ENCODE results near the gene ZNF26.
"Not testable (repeated sequence)": the region's sequence is repeated elsewhere in the genome, so short reads cannot be mapped to it uniquely, and the experiment has no call there.

The ZNF26 gene, protein sequence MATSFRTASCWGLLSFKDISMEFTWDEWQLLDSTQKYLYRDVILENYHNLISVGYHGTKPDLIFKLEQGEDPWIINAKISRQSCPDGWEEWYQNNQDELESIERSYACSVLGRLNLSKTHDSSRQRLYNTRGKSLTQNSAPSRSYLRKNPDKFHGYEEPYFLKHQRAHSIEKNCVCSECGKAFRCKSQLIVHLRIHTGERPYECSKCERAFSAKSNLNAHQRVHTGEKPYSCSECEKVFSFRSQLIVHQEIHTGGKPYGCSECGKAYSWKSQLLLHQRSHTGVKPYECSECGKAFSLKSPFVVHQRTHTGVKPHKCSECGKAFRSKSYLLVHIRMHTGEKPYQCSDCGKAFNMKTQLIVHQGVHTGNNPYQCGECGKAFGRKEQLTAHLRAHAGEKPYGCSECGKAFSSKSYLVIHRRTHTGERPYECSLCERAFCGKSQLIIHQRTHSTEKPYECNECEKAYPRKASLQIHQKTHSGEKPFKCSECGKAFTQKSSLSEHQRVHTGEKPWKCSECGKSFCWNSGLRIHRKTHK
- total RNA-seq, result 56.6 to 65.8 (median 61.8) reads per million in 4 experiments

DNA sequence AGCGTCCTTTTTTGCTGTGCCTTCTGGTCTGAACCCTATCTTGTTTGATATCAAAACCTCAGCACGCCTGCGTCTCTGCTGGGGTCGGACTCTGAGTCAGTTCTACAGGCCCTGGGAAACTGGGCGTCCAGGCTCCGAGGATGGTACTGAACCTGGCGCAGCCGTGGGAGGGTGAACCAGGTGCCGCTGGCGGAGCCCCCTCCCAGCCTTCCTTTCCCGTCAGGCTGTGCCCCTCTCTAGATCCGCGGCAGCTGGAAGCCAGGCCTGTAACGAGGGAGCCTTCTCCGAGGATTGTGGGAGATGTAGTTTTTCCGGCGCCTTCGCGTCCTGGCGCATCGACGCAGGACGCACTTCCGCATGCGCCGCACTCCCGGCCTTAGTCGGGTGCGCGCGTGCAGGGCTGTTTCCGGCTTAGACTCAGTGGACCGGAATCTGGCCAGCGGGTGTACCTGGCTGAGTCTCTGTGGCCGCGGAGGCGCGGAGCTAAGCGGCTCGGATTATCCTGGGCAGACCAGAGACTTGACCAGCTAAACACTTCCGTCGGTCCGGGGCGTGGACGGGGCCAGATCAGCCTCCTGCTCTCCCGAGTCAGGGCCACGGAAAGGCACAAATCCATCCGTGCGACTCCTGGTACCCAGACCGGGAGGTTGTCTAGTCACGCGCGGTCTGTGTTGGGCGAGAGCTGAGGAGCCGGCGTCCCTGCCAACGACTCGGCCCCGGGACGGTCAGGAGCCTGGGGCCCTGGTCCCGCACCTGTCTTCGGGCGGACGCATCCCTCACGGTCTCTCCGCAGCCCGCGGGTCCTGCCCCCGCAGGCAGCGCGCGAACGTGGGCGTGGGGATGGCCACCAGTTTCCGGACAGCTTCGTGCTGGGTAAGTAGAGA is at the start of gene ZNF26:
ZNF26 (plus strand) TSS at position 367 of the 884 bp plus-strand sequence; CDS start at position 841, 474 bp downstream.
- DNase-seq, result peak; percentile 77

- DNase-seq, result not testable (repeated sequence)
These were observed 49.2 kb upstream of the ZNF26 start for GRCh38 chr12:132936921-132937320.

DNA sequence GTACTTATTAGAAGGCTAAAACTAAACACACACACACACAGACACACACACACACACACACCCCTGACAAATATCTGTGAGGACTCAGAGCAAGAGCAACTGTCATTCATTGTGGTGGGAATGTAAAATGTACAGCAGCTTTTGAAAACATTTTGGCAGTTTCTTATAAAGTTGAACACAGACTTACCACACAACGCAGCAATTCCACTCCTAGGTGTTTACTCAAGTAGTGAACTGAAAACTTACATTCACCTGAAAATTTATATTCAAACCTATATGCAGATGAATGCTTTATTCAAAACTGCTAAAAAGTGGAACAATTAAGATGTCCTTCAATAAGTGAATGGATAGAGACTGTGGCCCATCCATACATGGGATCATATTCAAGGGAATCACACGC is 48.7 kb upstream of the ZNF26 start:
- DNase-seq, result no peak

DNA sequence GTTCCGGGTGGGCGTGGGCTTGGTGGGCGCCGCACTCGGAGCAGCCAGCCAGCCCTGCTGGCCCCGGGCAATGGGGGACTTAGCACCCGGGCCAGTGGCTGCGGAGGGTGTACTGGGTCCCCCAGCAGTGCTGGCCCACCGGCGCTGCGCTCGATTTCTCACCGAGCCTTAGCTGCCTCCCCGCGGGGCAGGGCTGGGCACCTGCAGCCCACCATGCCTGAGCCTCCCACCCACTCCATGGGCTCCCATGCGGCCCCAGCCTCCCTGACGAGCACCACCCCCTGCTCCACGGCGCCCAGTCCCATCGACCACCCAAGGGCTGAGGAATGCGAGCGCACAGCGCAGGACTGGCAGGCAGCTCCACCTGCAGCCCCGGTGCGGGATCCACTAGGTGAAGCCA is 47.4 kb upstream of the ZNF26 start:
- DNase-seq, result not testable (repeated sequence)

DNA sequence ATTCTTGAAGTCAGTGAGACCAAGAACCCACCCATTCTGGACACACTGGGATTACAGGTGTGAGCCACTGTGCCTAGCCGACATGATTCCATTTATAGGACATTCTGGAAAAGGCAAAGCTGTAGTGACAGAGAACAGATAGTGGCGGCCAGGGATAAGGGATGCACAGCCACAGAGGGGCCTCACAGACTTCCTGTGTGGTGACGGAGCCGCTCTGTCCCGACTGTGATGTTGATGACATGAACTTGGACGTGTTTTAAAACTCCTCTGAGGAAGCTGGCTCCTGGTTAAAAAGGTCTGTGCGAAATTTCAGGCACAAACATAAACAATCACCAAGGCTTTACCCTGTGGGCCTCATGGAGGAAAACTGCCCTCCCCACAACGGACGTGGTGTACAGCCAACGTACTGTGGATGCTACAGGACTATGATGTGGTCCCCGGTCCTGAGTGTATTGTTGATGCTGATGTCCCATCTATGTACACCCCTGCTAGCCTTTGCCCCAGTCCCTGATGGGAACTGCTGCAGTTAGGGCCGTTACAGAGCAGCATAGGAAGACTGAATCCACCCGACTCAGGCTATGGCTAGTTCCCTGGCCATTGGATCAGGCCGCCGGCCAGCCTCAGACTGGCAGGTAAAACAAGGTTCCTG is 46.0 kb upstream of the ZNF26 start:
- no peak for DNase-seq

GRCh38 chr12:132941336-132941954 is 44.7 kb upstream of the ZNF26 start:
- no peak for DNase-seq

DNA sequence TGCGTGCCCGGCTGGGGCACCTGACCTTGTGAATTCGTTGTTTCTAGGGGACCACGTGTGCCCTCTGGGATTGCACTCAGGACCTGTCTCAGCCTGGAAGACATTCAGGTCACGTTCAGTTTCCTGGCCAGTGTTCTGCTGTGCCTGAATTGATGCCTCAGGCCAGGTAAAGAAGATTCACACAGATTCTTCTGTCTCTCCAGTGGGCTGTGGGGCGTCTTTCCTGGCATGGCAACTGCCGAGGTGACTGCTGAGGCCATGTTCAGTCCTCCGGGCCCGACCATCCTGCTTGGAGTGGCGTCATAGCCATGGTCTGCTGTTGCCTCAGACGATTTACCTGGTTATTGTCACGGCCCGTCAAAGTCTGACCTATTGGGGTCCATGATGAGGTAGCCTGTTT is 43.6 kb upstream of the ZNF26 start:
- DNase-seq, result no peak

DNA sequence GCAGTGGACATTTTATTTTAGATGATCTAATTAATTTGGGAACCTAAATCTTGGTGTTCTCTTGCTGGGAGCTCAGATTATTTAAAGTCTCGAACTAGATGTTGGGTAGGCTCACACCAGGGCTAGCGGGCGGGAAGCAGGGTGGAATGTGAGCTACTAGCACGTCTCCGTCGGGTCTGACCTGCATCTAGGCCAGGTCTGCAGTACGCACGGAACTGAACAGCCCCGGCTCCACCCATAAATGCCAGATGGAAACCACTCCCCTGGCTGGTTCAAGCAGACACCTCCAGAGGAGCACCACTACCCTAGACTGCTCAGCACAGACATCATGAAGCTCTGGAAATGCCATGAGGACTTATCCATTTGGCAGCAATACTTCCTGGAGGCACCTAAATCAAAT is 40.4 kb upstream of the ZNF26 start:
- DNase-seq, result no peak

DNA sequence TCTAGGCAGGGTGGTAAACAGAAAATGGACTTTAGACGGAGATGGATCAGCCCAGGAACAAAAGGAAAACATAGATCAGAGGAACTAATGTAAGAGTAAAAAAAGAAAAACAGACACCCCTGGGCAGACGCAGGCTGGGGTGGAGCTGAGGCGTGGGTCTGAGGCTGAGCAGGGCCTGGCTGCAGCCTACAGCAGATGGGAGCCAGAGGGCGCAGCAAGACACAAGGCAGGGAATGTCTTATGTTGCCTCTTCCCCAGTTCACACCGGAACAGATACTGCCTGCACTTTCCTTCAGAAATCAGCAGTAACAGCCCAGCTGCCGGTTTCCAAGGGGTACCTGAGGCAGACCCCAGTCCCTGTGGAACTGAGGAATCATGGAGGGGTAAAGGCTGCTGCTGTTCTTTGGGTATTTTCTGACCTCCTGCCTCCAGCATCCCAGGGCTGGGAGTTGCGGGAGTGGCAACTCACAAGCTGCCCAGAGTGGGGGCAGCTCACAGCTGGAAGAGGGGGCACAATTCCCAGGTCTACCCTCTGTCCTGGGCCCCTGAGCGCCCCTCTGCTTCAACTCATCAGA is 39.8 kb upstream of the ZNF26 start:
- DNase-seq, result no peak

DNA sequence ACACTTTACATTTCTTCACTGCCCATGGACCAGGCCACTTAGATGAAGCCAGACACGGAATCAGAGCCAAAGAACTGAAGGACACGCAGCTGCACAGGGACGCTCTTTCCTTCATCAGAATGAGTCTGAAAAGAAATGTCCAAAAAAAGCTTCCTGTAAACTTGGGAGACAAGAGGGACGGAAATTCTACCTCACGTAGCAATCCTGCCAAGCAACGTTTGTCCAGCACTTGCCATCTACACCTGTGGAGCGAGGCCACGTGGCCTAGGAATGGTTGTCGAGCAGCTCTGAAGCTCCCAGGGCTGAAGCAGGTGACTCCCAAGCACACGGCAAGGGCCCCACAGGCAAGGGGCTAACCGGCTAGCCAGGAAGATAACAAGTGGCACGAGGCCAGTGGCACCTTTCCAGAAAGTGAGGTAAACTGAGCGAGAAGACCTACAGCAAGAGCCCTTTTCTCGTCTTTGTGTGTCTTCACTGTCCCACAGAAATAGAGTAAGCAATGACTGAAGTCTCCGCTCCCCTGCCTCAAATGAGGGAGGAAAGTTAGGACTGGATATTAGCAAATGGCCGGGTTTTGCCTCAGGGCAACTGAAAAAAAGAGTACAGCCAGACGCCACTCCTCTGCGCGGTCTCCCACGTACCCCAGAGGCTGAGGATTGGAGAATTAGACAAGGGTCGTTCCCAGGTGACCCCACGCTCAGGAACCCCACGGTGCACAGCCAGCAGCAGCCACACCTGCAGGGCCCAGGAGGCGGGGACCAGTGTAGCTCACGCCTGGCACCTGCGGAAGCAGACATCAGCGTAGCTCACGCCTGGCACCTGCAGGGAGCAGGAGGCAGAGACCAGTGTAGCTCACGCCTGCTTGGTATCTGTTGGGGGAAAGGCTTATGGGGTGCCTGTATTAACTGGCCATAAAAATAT is 37.8 kb upstream of the ZNF26 start:
- no peak for DNase-seq

DNA sequence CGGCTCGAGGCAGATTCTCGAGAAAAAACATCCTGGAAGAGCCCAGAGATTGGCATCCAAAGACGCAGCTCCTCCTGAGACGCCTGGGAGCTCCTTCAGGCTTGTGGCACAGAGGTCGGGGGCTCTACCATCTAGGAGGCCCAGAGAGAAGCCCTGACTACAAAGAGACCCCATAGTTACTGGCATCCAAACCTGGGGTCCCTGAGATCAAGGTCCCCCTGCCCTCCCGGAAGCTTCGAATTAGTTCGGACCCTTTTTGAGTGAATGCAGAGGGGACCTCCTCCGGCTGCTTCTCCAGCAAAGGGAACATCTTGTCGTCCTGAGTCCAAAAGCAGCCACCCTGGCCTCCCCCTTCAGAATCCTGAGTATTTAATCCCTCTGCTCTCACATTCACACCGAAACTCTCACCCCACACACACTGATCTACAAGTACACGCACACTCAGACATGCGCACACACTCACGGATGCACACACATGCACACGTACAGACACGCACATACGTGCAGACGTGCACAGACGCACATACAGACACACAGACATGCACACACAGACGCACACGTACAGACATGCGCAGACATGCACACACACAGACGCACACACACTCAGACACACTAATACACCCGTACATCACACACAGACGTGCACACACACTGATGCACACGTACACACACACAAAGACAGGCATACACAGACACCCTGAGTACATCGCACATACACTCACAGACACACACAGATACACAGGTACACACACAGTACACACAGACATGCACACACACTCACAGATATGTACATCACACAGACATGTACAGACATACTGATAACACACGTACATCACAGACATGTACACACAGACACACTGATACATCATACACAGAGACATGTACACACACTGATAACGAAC is 36.0 kb upstream of the ZNF26 start:
- no peak for DNase-seq

- no peak for DNase-seq
These were observed 35.2 kb upstream of the ZNF26 start for GRCh38 chr12:132950844-132951535.

DNA sequence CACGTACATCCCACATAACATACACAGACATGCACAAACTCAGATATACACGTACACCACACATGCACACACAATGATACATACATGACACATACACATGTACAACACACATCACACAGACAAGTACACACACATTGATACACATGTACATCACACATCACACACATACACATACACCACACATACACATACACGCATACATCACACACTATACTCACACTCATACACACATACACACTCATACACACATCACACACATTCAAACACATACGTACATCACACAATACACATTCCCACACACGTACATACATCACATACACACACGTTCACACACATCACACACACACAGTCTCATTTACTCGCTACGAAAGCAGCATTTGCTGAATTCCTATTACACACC is 34.5 kb upstream of the ZNF26 start:
- no peak for DNase-seq

DNA sequence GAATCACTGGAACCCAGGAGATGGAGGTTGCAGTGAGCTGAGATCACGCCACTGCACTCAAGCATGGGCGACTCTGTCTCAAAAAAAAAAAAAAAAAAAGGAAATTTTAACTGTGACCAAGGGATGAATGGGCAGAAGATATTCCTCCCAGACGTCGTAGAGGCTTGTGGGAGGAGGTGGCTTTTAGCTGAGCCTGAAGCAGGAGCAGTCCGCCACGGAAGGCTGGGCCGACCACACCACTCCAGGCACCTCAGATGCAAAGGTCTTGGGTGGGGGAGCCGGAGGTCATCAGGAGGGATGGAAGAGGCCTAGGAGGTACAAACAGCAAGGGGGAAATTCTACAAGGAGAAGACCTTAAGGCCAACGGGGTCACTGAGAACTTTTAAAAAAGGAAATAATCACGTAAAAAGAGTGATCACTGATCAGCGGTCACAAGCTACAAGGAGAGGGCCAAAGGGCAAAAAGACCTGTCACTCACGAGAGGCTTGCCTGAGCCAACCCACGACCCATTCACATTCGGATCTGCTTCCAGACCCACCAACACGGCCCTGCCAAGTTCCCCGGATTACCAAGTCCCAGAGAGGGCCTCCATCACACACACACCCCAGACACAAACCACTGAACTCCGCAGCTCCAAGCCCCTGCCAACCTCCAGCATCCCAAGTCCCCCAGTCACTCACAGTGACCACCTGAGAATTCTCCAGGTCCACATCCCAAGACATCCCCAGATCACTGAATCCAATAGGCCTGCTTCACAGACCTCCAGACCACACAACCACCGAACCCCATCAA is 33.6 kb upstream of the ZNF26 start:
- no peak for DNase-seq

DNA sequence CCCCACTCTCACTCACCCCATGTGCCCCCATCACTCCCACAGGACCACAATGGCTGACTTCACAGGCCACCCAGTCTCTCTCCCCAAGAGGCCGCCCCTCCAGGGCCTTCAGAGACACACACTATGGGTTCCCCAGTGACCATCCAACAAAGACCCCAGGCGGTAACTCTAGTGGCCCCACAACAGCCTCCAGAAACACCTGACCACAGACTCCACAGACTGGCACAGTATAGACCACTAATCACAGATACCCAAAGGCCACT is 33.1 kb upstream of the ZNF26 start:
- DNase-seq, result no peak

DNA sequence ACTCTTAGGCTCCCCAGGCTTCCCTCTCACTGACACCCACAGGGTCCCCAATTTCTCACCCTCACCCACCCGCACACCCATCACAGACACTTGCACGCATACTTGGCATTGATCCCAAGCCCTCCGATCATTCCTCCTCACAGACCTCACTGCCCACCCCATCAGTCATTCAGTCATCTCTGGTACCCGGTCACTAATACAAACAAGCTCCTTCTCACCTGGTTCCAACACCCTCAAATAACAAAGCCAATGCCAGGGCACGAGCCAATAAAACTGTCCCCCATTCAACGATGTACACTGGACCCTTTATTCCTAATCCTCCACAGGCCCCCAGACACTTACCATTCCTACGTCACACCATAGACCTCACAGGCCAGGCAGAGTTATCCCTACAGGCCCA is 32.4 kb upstream of the ZNF26 start:
- no peak for DNase-seq

- no peak for DNase-seq
These were observed 31.6 kb upstream of the ZNF26 start for GRCh38 chr12:132954471-132955048.

All from effector CD8-positive, alpha-beta T cell (primary cell).